GM21723 (cell line): ENCODE results near the gene KAT2B.
"Not testable (repeated sequence)": the region's sequence is repeated elsewhere in the genome, so short reads cannot be mapped to it uniquely, and the experiment has no call there.

Source experiments
- ATAC-seq: cut with Tn5 transposase; IDR thresholded peaks from one replicate; pipeline ENCODE4 v1.9.1; 2021; ENCODE audit warnings: mild to moderate bottlenecking, moderate library complexity; ENCODE audit not compliant: unreplicated experiment

The KAT2B gene

DNA sequence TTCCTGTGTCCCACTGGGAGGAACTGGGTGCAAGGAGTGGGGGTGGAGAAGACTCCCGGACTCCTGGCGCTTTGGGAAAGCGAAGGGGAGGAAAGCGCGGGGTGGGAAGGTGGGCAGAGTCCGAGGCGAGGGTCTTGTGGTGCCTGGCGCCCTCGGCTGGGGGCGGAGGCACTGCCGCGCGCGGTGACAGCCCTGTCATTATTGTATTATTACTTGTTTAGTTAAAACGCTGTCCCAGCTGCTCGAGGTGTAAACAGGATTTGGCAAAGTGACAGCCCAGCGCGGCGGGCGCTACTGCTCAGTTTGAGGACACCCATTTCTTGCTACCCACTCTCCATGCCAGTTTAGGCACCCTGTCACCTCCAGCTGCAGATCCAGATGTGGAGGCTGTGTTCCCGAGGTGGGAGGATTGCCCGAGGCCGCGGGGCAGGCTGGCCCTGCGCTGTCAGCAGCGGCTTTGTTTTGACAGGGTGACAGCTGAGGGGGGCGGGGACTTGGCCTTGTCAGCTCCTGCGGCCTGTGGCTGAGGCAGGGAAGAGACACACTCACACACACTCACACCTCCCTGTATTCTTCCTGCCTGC lies 1.0 kb downstream of the KAT2B start:
- ATAC-seq: peak; percentile 48

DNA sequence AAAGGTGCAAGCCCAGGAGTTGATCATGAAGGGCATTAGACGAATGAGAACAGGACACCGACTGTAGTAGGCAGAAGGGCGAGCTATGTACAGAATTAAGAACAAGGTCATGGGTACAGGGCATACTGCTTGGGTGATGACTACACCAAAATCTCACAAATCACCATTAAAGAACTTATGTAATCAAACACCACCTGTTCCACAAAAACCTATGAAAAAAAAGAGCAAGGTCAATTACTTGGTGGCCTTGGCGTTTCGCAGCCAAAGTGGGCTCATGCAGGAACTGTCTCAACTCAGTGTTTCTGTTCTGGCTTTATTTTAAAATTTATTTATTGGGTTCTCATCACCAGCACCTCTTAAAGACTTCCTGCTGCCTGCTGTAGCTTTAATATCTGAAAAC lies 2.1 kb downstream of the KAT2B start:
- ATAC-seq: no peak

GRCh38 chr3:20043396-20043795 lies 3.1 kb downstream of the KAT2B start:
- ATAC-seq: peak; percentile 27

GRCh38 chr3:20043825-20044224 lies 3.6 kb downstream of the KAT2B start:
- no peak for ATAC-seq

DNA sequence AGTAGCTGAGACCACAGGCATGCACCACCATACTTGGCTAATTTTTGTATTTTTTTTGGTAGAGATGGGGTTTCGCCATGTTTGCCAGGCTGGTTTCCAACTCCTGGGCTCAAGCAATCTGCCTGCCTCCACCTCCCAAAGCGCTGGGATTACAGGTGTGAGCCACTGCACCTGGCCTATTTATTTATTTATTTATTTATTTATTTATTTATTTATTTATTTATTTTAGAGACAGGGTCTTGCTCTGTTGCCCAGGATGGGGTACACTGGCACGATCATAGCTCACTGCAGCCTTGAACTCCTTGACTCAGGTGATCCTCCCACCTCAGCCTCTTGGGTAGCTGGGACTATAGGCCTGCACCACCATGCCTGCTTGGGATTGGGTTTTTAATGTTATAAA lies 4.9 kb downstream of the KAT2B start:
- not testable (repeated sequence) for ATAC-seq

- ATAC-seq: no peak
Observed at GRCh38 chr3:20046556-20046955, 6.3 kb downstream of the KAT2B start.

- ATAC-seq: no peak
Observed at GRCh38 chr3:20047341-20047779, 7.1 kb downstream of the KAT2B start.

DNA sequence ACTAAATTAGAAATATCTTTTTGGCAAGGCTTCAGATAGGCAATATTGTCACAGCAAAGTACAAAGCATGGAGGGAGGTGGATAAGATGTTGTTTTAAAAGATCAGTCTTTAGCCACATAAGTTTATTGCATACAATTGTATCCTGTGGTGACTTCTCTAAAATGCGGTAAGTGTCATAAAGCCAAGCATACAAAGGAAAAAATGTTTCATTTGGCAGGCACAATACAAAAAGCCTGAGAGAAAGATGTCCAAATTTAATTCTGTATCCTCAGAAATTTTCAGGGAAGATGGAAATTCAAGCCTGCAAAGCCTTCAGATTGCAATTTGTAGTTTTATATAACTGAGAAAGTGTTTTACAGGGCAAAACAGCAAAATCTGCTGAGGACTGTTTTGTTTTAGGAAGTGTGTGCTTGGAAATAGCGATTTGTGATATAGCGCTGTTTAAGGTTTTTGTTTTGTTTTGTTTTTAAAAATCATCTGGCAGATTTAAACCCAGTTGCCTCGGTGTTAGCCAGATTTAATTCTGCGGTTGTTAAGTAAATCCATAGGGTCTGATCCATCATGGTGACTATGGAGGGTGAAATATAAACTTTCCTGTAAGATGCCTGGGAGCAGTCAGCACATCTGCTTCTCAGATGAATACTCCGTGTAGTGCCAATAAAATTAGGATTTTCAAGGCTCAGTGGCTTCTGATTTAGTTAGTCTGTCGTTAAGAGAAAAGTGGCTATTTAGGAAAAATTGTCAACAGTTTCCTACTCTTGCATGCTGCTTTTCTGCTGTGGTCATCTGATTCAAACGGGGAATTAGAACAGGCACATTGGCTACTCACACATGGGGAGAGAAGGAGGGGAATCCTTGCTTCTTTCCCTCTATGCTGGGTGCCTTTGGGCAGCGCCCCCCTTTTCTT lies 8.0 kb downstream of the KAT2B start:
- ATAC-seq: peak; percentile 27

DNA sequence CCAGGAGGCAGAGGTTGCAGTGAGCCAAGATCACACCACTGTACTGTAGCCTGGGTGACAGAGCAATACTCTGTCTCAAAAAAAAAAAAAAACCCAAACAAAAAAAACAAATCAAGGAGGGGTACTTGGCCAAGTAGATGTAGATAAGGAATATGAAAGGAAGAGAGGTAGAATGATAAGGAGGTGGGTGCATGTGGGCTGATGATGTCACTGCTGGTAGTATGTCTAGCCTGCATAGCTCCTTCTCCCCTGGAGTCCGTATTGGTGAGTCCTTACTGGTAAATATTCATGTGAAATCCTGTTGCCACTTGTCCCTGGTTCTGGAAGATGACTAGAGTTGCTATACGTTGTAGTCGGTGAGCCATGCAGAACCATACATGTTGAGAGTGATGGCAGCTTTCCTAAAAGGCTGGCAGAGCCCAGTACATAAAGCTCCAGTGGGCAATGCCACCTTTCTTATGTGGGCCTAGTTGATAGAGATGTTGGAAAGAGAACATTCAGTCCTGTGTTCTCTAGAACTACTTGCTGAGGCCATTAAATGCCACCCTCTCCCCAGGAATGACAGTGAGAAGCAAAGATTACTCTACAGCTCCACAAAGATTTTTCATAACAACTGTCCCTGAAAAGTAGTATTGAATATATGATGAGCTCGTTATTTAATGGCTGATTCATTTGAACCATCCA lies 11.0 kb downstream of the KAT2B start:
- no peak for ATAC-seq

DNA sequence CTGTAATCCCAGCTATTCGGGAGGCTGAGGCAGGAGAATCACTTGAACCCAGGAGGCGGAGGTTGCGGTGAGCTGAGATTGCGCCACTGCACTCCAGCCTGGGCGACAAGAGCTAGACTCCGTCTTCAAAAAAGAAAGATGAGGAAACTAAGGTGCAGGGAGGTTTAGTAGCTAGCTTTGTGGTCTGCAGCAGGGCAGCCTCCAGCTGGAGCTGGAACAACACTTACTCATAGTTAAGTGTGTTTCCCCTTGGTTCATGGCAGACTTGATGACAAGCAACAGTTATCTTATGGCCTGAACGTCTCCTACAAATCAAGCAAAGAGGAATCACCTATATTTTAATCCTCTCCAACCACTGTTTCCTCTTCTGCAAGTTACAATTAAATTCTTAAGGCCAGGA lies 12.6 kb downstream of the KAT2B start:
- ATAC-seq: no peak

DNA sequence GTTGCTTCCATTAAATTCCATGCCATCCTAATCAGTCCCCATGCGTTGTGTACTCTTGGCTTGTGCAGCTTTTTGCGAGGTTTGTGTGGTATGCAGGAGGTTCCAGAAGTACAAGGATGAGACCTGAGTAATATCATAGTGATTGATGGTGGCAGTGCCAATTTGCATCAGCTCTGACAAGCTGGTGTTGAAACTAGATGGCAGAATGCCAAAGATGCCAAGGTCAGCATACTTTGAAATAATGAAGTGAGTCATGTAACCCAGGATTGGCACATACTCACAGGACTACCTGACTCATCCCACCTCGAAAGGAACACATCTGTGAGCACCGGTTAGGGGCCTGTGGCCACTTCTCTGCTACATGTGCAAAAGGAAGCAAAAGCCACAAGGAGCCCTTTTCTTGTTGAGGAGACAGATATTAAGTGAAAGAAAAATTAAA lies 14.3 kb downstream of the KAT2B start:
- peak; percentile 70 for ATAC-seq

- ATAC-seq: peak; percentile 28
Observed at GRCh38 chr3:20055020-20055775, 15.0 kb downstream of the KAT2B start.

DNA sequence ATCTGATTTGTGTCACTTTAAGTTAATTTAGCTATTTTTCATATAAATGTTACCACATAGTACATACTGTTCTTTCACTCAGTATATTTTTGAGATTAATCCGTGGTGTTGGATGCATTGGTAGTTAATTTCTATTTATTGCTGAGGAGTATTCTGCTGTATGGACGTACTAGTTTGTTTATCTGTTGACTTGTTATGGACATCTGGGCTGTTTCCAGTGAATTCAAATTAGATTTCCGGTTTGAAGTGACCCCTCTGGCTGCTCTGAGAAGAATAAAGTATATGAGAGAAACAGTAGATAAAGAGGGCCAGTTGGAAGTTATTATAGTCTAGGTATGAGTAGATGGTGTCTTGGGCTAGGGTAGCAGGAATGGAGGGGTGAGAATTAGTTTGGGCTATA lies 15.6 kb downstream of the KAT2B start:
- ATAC-seq: no peak

DNA sequence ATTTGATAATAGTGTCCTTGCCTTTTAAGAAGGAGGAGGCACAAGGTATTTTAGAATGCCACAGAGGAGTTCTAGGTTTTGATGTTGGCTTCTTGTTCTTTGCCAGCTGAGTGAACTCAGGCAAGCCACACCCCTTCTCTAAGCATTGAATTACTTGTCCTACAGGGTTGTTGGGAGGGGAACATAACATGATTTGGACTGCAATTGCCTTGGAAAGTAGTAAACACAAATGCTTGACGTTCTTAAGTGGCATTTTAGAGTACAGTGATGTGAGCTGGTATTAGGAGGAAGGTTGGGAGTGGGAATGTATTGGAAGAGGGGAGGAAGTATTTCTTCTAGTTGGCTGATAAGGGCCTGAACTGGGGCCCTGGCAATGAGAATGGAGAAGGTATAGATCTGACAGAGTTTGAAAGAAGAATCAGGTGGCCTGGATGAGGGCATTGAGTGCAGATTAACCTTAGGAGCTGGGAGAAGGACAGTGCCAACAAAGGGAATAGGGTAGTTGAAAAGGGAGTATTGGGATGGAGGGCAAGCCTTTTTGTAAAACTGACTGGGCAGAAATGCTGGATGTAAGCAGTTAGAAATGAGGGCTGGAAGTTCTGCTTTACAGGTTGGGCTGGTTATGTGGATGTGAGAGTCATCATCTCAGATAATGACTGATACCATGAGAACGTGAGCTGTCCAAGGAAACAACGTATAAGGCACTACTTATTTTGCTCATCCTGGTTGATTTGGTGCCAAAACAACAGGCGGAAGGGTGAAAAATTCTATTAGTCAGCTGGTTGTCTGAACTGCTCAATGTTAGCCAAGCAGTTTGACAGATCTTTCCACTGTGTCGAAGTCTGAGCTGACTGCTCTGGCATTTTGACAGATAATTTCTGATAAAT lies 16.7 kb downstream of the KAT2B start:
- peak; percentile 34 for ATAC-seq

DNA sequence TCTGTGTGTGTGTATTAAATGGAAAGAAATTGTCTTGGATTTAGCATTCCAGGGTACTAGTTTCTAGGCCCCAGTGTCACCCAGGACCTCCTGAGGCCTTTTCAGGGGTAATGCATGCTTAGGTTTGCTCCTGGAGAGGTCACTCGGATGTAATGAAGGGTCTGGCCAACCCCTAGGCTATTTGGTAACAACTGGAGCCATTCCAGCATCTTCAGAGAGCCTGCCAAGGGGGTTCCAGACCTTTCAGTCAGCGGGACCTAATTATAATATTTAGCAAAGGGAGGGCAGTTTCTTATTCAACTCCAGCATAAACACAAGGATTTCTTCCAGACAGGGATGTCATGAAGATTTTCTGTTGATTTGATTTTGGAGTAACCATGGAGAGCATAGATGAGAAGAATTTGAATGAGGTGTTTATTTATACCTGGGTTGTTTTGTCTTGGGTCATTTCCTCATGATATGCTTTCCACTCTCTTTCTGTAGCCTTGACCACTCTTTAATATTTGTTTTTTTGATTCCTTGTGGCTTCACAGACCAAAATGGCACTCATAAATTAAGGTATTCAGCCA lies 17.4 kb downstream of the KAT2B start:
- no peak for ATAC-seq

DNA sequence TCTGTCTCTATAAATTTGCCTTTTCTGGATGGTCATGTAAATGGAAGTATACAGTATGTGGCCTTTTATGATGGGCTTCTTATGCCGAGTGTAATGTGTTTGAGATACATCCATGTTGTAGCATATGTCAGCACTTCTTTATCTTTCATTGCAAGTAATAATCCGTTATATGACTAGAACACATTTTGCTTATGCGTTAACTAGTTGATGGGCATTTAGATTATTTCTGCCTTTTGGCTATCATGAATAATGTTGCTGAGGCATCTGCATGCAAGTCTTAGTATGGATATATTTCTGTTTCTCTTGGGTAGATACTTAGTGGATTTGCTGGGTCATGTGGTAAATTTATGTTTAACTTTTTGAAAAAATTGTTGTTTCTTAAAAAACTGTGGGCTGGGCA lies 19.7 kb downstream of the KAT2B start:
- no peak for ATAC-seq

- peak; percentile 44 for ATAC-seq
Observed at GRCh38 chr3:20060974-20061685, 20.9 kb downstream of the KAT2B start.

DNA sequence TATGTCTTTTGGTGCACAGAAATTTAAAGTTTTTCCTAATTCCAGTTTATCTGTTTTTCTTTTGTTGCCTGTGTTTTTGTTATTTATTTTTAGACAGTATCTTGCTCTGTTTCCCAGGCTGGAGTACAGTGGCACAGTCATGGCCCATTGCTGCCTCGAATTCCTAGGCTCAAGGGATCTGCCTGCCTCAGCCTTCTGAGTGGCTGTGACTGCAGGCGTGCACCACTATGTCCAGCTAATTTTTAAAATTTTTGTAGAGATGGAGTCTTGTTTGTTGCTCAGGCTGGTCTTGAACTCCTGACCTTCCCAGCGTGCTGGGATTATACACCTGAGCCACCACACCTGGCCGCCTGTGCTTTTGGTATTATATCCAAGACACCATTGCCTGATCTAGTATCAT lies 22.8 kb downstream of the KAT2B start:
- ATAC-seq: no peak

- no peak for ATAC-seq
Observed at GRCh38 chr3:20064387-20064786, 24.1 kb downstream of the KAT2B start.
